Stomach (tissue), 9 donors: ENCODE results near the gene TMPRSS15. TPM values are rescaled to one million over a fixed set of nuclear protein-coding genes. Genes with fewer than 3 reads are reported as not detected.

Experiments used
- DNase-seq, 2 donors: peaks; one replicate each; pipeline versions ENCODE4 v3.0.0 to v3.0.0-alpha.2; 2013 to 2019
- H3K27ac ChIP-seq, 5 donors: fragments of 200-600 bp in 4 of 5; sonication (generic) in 4 of 5; one replicate each; pipeline ENCODE4 v1.5.1; 2013 to 2019; ENCODE audit warnings: mild to moderate bottlenecking in 1 of 5, moderate library complexity in 1 of 5
- H3K27me3 ChIP-seq, 3 donors: fragments of 200-600 bp; sonication (generic); one replicate each; pipeline ENCODE4 v1.5.1; 2017 to 2019; ENCODE audit warnings: mixed run types in 1 of 3
- H3K36me3 ChIP-seq, 4 donors: fragments of 200-600 bp; sonication (generic); 1 replicate in 3 of 4; 2 replicates in 1 of 4; pipeline ENCODE4 v1.5.1; 2016 to 2019
- H3K4me1 ChIP-seq, 4 donors: fragments of 200-600 bp; sonication (generic); one replicate each; pipeline ENCODE4 v1.5.1; 2016 to 2019
- H3K4me3 ChIP-seq, 4 donors: fragments of 200-600 bp; sonication (generic) in 3 of 4; one replicate each; pipeline ENCODE4 v1.5.1; 2016 to 2019; ENCODE audit warnings: mild to moderate bottlenecking in 1 of 4
- H3K9me3 ChIP-seq, 4 donors: fragments of 200-600 bp; sonication (generic); one replicate each; pipeline ENCODE4 v1.5.1; 2016 to 2019
- EP300 ChIP-seq: sonication (generic); formaldehyde crosslinking; IDR thresholded peaks from one replicate; pipeline ENCODE4 v1.6.1; 2017; ENCODE audit warnings: antibody characterized with exemption
- POLR2A ChIP-seq, 4 donors: fragments of 450-650 bp; IDR thresholded peaks; one replicate each; pipeline ENCODE4 v1.6.1; 2016; ENCODE audit warnings: antibody characterized with exemption in 4 of 4, control low read depth in 2 of 4, mild to moderate bottlenecking in 1 of 4, moderate library complexity in 1 of 4
- POLR2AphosphoS5 ChIP-seq, 3 donors: sonication (generic); formaldehyde crosslinking; IDR thresholded peaks; one replicate each; pipeline ENCODE4 v1.6.1; 2016; ENCODE audit warnings: antibody characterized with exemption in 3 of 3
- WGBS, 5 donors: extraction: QIAGEN DNeasy Blood & Tissue Kit in 3 of 5; methylation state at CpG; one replicate each; pipeline versions ENCODE4 v1.1.5 to v1.1.7; 2013 to 2018; 5-methylcytosine and 5-hydroxymethylcytosine counted together
- intact Hi-C: fragments of 100-400 bp; cut with DNase I; formaldehyde crosslinking; loops from one replicate; pipeline ENCODE4 v1.15.1; 2023; ENCODE audit warnings: low total_unique reads
- polyA plus RNA-seq, 3 donors: library from polyadenylated mRNA; stranded (reverse); fragments of 200-250 nt; gene quantifications; one replicate each; pipeline ENCODE4 v1.2.3, GENCODE V29; 2013
- total RNA-seq, 5 donors: library from RNA; depleted of rRNA; stranded (reverse); fragments of >200 nt; gene quantifications; one replicate each; pipeline versions ENCODE4 v1.1.0 to v1.2.3, GENCODE V29; 2014 to 2016
- TF ChIP-seq, protein P1 (sequence below), 7 experiments: fragments of 450-650 bp in 4 of 7; fragments of 200-600 bp in 3 of 7; sonication (generic) in 3 of 7; IDR thresholded peaks; one replicate each; pipeline ENCODE4 v1.5.1; 2016 to 2019; ENCODE audit warnings: antibody characterized with exemption in 7 of 7, control low read depth in 2 of 7, mild to moderate bottlenecking in 1 of 7
- donor health status: healthy with polysubstance abuse.
- donor health status: Bipolar disorder and iron deficiency.
- donor health status: healthy.

The TMPRSS15 gene
- total and polyA plus RNA-seq, 8 donors, result not detected

- H3K4me3 ChIP-seq, result no peak overlapping the region
- no peak overlapping the region for H3K27ac ChIP-seq
- no peaks in the 10 kb centered on the region for H3K27me3 ChIP-seq
- H3K9me3 ChIP-seq, result no peaks in the 10 kb centered on the region
- TF ChIP-seq POLR2AphosphoS5 (IDR thresholded peaks at IDR 0.05) (no peak), EP300 (no peak), POLR2A (IDR thresholded peaks at IDR 0.05) (no peak)
- TF ChIP-seq, protein P1, sequence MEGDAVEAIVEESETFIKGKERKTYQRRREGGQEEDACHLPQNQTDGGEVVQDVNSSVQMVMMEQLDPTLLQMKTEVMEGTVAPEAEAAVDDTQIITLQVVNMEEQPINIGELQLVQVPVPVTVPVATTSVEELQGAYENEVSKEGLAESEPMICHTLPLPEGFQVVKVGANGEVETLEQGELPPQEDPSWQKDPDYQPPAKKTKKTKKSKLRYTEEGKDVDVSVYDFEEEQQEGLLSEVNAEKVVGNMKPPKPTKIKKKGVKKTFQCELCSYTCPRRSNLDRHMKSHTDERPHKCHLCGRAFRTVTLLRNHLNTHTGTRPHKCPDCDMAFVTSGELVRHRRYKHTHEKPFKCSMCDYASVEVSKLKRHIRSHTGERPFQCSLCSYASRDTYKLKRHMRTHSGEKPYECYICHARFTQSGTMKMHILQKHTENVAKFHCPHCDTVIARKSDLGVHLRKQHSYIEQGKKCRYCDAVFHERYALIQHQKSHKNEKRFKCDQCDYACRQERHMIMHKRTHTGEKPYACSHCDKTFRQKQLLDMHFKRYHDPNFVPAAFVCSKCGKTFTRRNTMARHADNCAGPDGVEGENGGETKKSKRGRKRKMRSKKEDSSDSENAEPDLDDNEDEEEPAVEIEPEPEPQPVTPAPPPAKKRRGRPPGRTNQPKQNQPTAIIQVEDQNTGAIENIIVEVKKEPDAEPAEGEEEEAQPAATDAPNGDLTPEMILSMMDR (IDR thresholded peaks at IDR 0.05), result no peak
- no peaks in the 10 kb centered on the region for H3K36me3 ChIP-seq
- DNase-seq, result no peak
- intact Hi-C loops, result no loop called here
- H3K4me1 ChIP-seq, result no peaks in the 10 kb centered on the region
- 50 to 83% (median 60%) methylated on average over 2 of the region's 2 CpGs for WGBS, 5 donors
These were observed 53.4 kb downstream of the TMPRSS15 start for GRCh38 chr21:18350216-18350615.

DNA sequence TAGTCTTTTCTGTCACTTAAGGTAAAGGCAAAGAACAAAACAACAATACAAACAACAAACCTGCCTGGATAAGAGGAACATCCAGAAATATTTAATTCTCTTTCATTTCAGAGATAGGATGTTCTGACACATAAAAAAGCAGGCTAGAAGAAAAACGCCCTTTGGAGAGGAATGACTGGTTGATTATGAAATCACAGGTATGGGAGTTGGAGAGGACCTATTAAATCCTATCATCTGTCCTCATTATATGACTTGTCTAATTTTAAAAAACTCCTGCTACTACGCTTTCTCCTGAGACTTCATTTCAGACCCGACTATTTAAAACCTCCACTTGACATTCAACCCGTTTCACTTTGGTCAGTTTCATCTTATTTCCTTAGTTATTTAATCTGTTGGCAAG, 54.1 kb downstream of the TMPRSS15 start:
- WGBS, 5 donors, result 71 to 77% (median 76%) methylated on average over 4 of the region's 4 CpGs
- DNase-seq, result no peak
- TF ChIP-seq POLR2AphosphoS5 (IDR thresholded peaks at IDR 0.05) (no peak), POLR2A (IDR thresholded peaks at IDR 0.05) (no peak), EP300 (no peak)
- TF ChIP-seq, protein P1 (IDR thresholded peaks at IDR 0.05), result no peak
- no peak overlapping the region for H3K27ac ChIP-seq
- no peaks in the 10 kb centered on the region for H3K36me3 ChIP-seq
- no peaks in the 10 kb centered on the region for H3K9me3 ChIP-seq
- no peak overlapping the region for H3K4me3 ChIP-seq
- no peaks in the 10 kb centered on the region for H3K27me3 ChIP-seq
- H3K4me1 ChIP-seq, result no peaks in the 10 kb centered on the region
- intact Hi-C loops, result no loop called here

DNA sequence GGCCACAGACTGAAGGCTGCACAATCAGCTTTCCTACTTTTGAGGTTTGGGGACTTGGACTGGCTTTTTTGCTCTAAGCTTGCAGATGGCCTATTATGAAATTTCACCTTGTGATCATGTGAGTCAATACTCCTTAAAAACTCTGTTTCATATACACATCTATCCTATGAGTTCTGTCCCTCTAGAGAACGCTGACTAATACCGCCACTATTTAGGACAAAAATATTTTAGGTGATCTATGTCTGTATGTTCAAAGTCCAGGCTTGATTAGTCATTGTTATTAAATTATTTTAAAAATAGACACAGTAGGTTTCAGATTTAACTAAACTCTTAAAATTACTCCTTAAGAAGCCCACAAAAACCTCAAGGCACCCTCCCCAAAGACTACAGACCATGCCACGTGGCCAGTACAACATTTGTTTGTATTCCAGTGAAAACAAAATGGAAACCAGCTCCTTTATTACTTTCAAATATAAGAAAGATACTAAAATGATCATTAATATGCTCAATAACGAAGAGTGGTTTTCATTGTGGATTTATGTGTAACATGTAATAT, 63.1 kb downstream of the TMPRSS15 start:
- Histone ChIP-seq H3K9me3 (no peaks in the 10 kb centered on the region), H3K4me1 (no peaks in the 10 kb centered on the region)

DNA sequence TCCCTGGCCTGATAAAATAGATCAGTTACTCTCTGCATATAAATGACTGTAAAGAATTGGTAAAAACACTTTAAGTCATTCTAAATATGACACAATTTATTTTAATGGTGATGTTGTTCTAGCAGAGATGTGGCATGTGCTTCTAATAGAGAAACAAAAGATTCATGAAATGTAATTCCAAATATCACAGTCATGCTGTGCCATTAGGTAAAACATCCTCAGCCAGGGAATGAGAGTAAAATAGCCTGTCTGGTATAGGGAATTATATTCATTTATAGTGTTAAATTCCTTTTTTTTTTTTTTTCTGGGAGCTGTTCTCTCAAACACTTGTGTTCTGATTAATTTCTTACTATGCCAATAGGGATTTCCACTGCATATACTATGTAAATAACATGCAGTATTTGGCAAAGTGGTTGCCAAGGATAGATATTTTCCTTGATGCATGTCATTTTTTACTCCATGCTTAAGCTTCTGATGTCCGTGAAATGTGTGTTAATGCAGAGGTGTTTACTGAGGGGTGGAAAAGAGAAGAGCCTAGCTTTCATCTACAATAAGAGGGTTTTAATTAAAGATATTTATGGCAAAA, 67.8 kb downstream of the TMPRSS15 start:
- Histone ChIP-seq H3K27ac (no peak overlapping the region), H3K9me3 (no peaks in the 10 kb centered on the region), H3K27me3 (no peaks in the 10 kb centered on the region), H3K4me3 (no peak overlapping the region), H3K4me1 (no peaks in the 10 kb centered on the region), H3K36me3 (no peaks in the 10 kb centered on the region)
- no peak for TF ChIP-seq POLR2A (IDR thresholded peaks at IDR 0.05)
- TF ChIP-seq, protein P1 (IDR thresholded peaks at IDR 0.05), result no peak
- no peak for TF ChIP-seq POLR2AphosphoS5 (IDR thresholded peaks at IDR 0.05)
- no peak for TF ChIP-seq EP300
- no peak for DNase-seq
- 70 to 80% (median 80%) methylated on average over 1 of the region's 1 CpG for WGBS, 5 donors
- intact Hi-C loops, result no loop called here

More for the DNA sequence above, 63.1 kb downstream of the TMPRSS15 start:
- Histone ChIP-seq H3K27me3 (no peaks in the 10 kb centered on the region), H3K27ac (no peak overlapping the region), H3K4me3 (no peak overlapping the region), H3K36me3 (no peaks in the 10 kb centered on the region)
- TF ChIP-seq POLR2A (IDR thresholded peaks at IDR 0.05), result no peak
- no peak for TF ChIP-seq EP300
- TF ChIP-seq POLR2AphosphoS5 (IDR thresholded peaks at IDR 0.05), result no peak
- TF ChIP-seq, protein P1 (IDR thresholded peaks at IDR 0.05), result no peak
- intact Hi-C loops, result no loop called here
- no peak for DNase-seq
- 70 to 79% (median 75%) methylated on average over 4 of the region's 4 CpGs for WGBS, 5 donors
